SKM-1 treated with dmso at 0.1 percent for 144 hours (cell line): ENCODE data around the gene STYXL2.
A peak's percentile ranks its signal among the peaks of the same experiment; 100 is the strongest.

ENCODE experiments used
- DNase-seq: peaks from one replicate; lab custom pipeline; 2025; ENCODE audit not compliant: unreplicated experiment; lab: John Stamatoyannopoulos, UW

STYXL2 gene

GRCh38 chr1:167093846-167094516 lies at the start of gene STYXL2:
TSS of gene STYXL2 (plus strand) at chr1:167094075. CDS start at chr1:167094850, 775 bp downstream.
- no peak for DNase-seq

GRCh38 chr1:167051907-167052306 lies 42.0 kb upstream of the STYXL2 start:
- DNase-seq = no peak

- DNase-seq = no peak
Measured at GRCh38 chr1:167052389-167052788, 41.5 kb upstream of the STYXL2 start.

GRCh38 chr1:167054531-167054930 lies 39.3 kb upstream of the STYXL2 start:
- DNase-seq = no peak

GRCh38 chr1:167054946-167055630 lies 38.8 kb upstream of the STYXL2 start:
- no peak for DNase-seq

- DNase-seq = no peak
Measured at GRCh38 chr1:167056529-167057231, 37.2 kb upstream of the STYXL2 start.

- DNase-seq = peak; percentile 82
Measured at GRCh38 chr1:167057241-167057688, 36.6 kb upstream of the STYXL2 start.

GRCh38 chr1:167059045-167059808 lies 34.6 kb upstream of the STYXL2 start:
- peak; percentile 67 for DNase-seq

GRCh38 chr1:167059809-167060107 lies 34.1 kb upstream of the STYXL2 start:
- DNase-seq = no peak

GRCh38 chr1:167060141-167061072 lies 33.5 kb upstream of the STYXL2 start:
- no peak for DNase-seq

GRCh38 chr1:167061073-167061464 lies 32.8 kb upstream of the STYXL2 start:
- DNase-seq = no peak

- DNase-seq = no peak
Measured at GRCh38 chr1:167064621-167065020, 29.3 kb upstream of the STYXL2 start.

- DNase-seq = no peak
Measured at GRCh38 chr1:167065471-167065870, 28.4 kb upstream of the STYXL2 start.

- peak; percentile 83 for DNase-seq
Measured at GRCh38 chr1:167066333-167067122, 27.3 kb upstream of the STYXL2 start.

GRCh38 chr1:167067904-167068303 lies 26.0 kb upstream of the STYXL2 start:
- DNase-seq = no peak

- no peak for DNase-seq
Measured at GRCh38 chr1:167068761-167069160, 25.1 kb upstream of the STYXL2 start.

- no peak for DNase-seq
Measured at GRCh38 chr1:167071286-167071685, 22.6 kb upstream of the STYXL2 start.

- no peak for DNase-seq
Measured at GRCh38 chr1:167076136-167076710, 17.7 kb upstream of the STYXL2 start.
